Psoas muscle (tissue), 8 donors: ENCODE results near the gene WWOX. TPM values are rescaled to one million over a fixed set of nuclear protein-coding genes. Genes with fewer than 3 reads are reported as not detected.

Experiments
- ATAC-seq, 4 donors: fragments of 200-7000 bp; cut with Tn5 transposase; one replicate each; pipeline ENCODE4 v1.9.1; 2020; ENCODE audit warnings: moderate library complexity in 3 of 4, mild to moderate bottlenecking in 2 of 4
- DNase-seq, 2 donors: peaks; one replicate each; pipeline ENCODE4 v3.0.0-alpha.2; 2020
- H3K27ac ChIP-seq: fragments of 200-600 bp; one replicate; pipeline ENCODE4 v1.8.0; 2022
- H3K27me3 ChIP-seq, 3 donors: fragments of 200-600 bp in 1 of 3; one replicate each; pipeline versions ENCODE4 v1.6.1 to v1.8.0; 2013 to 2022; ENCODE audit warnings: low read length in 2 of 3, mild to moderate bottlenecking in 2 of 3, moderate library complexity in 1 of 3; ENCODE audit not compliant: insufficient read depth in 3 of 3
- H3K36me3 ChIP-seq, 2 donors: fragments of 200-600 bp in 1 of 2; one replicate each; pipeline versions ENCODE4 v1.6.1 to v1.8.0; 2013 to 2022; ENCODE audit warnings: low read depth in 1 of 2, mild to moderate bottlenecking in 1 of 2, moderate library complexity in 1 of 2; ENCODE audit not compliant: insufficient read depth in 1 of 2
- H3K4me1 ChIP-seq: fragments of 200-600 bp; one replicate; pipeline ENCODE4 v1.8.0; 2022
- H3K4me3 ChIP-seq: fragments of 200-600 bp; one replicate; pipeline ENCODE4 v1.8.0; 2022; ENCODE audit warnings: mild to moderate bottlenecking
- H3K9me3 ChIP-seq: fragments of 200-600 bp; one replicate; pipeline ENCODE4 v1.8.0; 2022
- WGBS, 3 donors: extraction: QIAGEN DNeasy Blood & Tissue Kit; methylation state at CpG; one replicate each; pipeline versions ENCODE4 v1.1.6 to v1.1.7; 2013; 5-methylcytosine and 5-hydroxymethylcytosine counted together
- intact Hi-C, 2 donors: fragments of 100-400 bp; cut with DNase I; formaldehyde crosslinking; loops; one replicate each; pipeline versions ENCODE4 v1.11.0 to v1.14.2; 2022
- polyA plus RNA-seq, 3 donors: library from polyadenylated mRNA; stranded (reverse); fragments of 200-250 nt; gene quantifications; one replicate each; pipeline ENCODE4 v1.2.3, GENCODE V29; 2013
- total RNA-seq, 4 donors: library from RNA; stranded (reverse); fragmentation: NEBNext Ultra II Directional in 2 of 4; extraction: Animal tissue kit (Norgen Biotek cat#: 25700) in 2 of 4; gene quantifications; one replicate each; pipeline versions ENCODE4 v1.2.1 to v1.2.4, GENCODE V29; 2021 to 2023
- TF ChIP-seq, protein P1 (sequence below): fragments of 200-600 bp; IDR thresholded peaks from one replicate; pipeline ENCODE4 v1.8.0; 2022; ENCODE audit warnings: antibody characterized with exemption
- donor health status: healthy with polysubstance abuse.
- donor health status: DM: no; HTN: no; CAD: no; lungs with moderate emphysema.
- donor health status: Bipolar disorder and iron deficiency.
- donor health status: healthy.
- donor health status: DM: yes; HTN: yes; CAD: no.
- donor health status: DM: no; HTN: no; CAD: no.
- donor health status: DM: no; HTN: no; CAD: no.
- donor health status: DM: yes; HTN: yes; CAD: no.

WWOX gene
- total and polyA plus RNA-seq, 7 donors = 3.1 to 6.6 (median 5.0) TPM

DNA sequence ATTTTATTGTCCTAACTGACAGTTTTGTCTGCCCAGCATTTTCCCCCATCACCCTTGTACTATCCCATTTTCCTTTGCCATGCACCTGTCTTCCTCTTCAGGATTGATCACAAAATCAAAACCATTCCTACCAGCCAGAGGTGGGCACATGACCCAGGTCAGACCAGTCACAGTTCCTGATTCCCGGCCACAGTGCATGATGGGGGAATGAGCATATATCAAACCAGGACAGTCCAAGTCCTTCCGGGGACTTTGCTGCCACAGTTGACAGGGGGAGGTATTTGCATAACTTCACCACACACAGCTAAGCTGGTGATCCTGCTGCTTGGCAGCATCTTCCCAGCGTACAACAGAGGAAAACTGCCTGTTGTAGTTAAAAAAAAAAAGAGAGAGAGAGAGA, 493.9 kb downstream of the WWOX start:
- Histone ChIP-seq H3K4me3 (no peak overlapping the region), H3K27me3 (no peaks in the 10 kb centered on the region), H3K36me3 (no peaks in the 10 kb centered on the region), H3K4me1 (peaks cover 12% of the 10 kb centered on the region), H3K27ac (no peak overlapping the region), H3K9me3 (no peaks in the 10 kb centered on the region)
- ATAC-seq = no peak
- intact Hi-C loops = no loop called here
- no peak for DNase-seq
- TF ChIP-seq, protein P1, sequence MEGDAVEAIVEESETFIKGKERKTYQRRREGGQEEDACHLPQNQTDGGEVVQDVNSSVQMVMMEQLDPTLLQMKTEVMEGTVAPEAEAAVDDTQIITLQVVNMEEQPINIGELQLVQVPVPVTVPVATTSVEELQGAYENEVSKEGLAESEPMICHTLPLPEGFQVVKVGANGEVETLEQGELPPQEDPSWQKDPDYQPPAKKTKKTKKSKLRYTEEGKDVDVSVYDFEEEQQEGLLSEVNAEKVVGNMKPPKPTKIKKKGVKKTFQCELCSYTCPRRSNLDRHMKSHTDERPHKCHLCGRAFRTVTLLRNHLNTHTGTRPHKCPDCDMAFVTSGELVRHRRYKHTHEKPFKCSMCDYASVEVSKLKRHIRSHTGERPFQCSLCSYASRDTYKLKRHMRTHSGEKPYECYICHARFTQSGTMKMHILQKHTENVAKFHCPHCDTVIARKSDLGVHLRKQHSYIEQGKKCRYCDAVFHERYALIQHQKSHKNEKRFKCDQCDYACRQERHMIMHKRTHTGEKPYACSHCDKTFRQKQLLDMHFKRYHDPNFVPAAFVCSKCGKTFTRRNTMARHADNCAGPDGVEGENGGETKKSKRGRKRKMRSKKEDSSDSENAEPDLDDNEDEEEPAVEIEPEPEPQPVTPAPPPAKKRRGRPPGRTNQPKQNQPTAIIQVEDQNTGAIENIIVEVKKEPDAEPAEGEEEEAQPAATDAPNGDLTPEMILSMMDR = no peak
- WGBS, 3 donors = 59 to 82% (median 60%) methylated on average over 3 of the region's 3 CpGs

DNA sequence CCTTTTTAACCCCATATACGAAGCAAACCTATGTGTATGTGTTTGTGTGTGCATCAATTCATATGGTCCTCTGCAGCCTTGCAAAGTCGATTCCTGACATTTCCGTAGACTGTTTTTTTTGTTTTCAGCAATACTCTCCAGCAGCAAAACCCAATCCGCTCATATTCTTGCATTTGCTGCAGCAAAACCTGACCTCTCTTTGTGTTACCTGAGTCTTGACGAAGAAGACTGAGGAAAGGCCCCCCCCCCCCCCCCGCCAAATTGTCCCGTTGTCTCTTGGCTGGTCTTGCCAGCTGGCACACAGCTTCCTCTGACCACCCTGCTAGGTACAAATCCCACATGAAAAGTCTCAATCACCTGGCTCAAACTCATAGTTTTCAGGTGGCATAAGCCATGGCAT, 494.7 kb downstream of the WWOX start:
- no peaks in the 10 kb centered on the region for H3K9me3 ChIP-seq
- no peak overlapping the region for H3K4me3 ChIP-seq
- TF ChIP-seq, protein P1 = no peak
- H3K27me3 ChIP-seq = no peaks in the 10 kb centered on the region
- intact Hi-C loops = no loop called here
- DNase-seq = no peak
- H3K27ac ChIP-seq = no peak overlapping the region
- H3K4me1 ChIP-seq = peaks cover 12% of the 10 kb centered on the region
- no peak for ATAC-seq
- WGBS, 3 donors = 74 to 85% (median 83%) methylated on average over 6 to 7 of the region's 7 CpGs
- H3K36me3 ChIP-seq = no peaks in the 10 kb centered on the region

DNA sequence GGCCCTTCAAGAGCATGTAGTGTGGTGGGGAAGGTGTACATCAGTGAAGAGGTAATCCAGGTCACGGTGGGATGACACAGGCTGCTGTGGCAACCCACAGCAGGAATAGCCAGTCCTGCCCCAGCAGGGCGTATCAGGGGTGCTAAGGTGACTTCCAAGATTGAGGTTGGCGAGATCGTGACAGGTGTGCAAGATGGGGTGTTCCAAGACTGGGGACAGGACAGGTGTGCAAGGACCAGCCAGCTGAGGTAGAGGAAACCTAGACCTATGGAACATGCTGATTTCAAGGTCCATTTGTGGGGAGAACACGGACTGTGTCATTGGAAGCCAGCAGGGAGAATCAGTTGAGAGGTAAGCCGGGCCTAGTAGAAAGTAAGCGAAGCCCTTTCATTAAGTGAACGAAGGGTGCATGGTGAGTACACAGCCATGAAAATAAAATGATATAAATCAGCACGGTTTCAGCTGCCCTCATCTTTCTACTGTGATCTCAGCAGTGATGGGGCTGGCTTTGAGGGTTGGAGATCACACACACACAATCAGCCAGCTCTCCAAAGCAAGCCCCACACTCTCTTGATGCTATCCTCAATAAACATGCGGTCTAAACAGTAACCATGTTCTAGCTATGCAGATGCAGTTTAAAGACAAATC, 497.0 kb downstream of the WWOX start:
- WGBS, 3 donors = 90 to 95% (median 93%) methylated on average over 10 of the region's 10 CpGs
- Histone ChIP-seq H3K27me3 (no peaks in the 10 kb centered on the region), H3K9me3 (no peaks in the 10 kb centered on the region), H3K4me1 (peaks cover 12% of the 10 kb centered on the region), H3K27ac (no peak overlapping the region), H3K36me3 (no peaks in the 10 kb centered on the region), H3K4me3 (no peak overlapping the region)
- TF ChIP-seq, protein P1 = no peak
- ATAC-seq (no peak), DNase-seq (no peak)
- intact Hi-C loops = no loop called here

DNA sequence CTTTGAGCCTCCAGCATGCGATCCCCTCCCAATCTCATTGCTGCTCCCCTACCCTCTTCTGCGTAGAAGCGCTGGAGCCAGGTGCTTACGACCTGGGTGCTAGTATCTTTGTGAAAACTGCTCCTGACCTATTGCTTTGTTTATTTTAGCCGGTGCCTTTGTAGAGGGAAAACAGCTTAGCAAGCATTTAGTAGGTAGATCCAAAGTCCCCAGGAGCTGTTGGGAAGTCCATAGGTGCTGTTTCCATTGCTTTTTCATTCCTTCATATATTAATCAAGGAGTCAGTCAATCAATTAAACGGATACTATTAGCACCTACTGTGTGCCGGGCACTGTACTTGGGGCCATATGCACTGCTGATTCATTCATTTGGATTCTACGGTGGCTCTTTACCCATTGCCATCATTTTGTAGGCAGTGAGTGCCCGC, 497.6 kb downstream of the WWOX start:
- DNase-seq = no peak
- H3K36me3 ChIP-seq = no peaks in the 10 kb centered on the region
- H3K4me3 ChIP-seq = no peak overlapping the region
- H3K4me1 ChIP-seq = peaks cover 9% of the 10 kb centered on the region
- 94 to 98% (median 95%) methylated on average over 9 of the region's 9 CpGs for WGBS, 3 donors
- no peak overlapping the region for H3K27ac ChIP-seq
- no peaks in the 10 kb centered on the region for H3K27me3 ChIP-seq
- ATAC-seq = no peak
- TF ChIP-seq, protein P1 = no peak
- H3K9me3 ChIP-seq = no peaks in the 10 kb centered on the region
- intact Hi-C loops = loop anchor here in 1 of 2 donors (1.0 kb wide), 1 partner anchor 29 kb away; no protein-coding TSS in a partner anchor
